Spleen (tissue), 7 donors: ENCODE results near the gene EXOC4.

Experiments
- CTCF ChIP-seq, 11 experiments: fragments of 200-600 bp in 7 of 11; fragments of 450-650 bp in 4 of 11; sonication (generic) in 4 of 11; IDR thresholded peaks in 8 of 11; conservative IDR thresholded peaks in 3 of 11; 1 replicate in 7 of 11; 2 replicates in 4 of 11; pipeline versions ENCODE4 v1.4.0 to v1.8.0; 2016 to 2021; ENCODE audit warnings: antibody characterized with exemption in 11 of 11, inconsistent platforms in 4 of 11, mild to moderate bottlenecking in 1 of 11
- POLR2A ChIP-seq, 3 donors: fragments of 450-650 bp; IDR thresholded peaks; one replicate each; pipeline ENCODE4 v1.5.1; 2017; ENCODE audit warnings: antibody characterized with exemption in 3 of 3, mild to moderate bottlenecking in 1 of 3
- donor health status: DM: no; HTN: no; CAD: no; lungs with moderate emphysema.
- donor health status: DM: no; HTN: no; CAD: no.
- donor health status: DM: no; HTN: no; CAD: no.

- TF ChIP-seq CTCF (IDR thresholded peaks at IDR 0.05 in 8 of 11, conservative IDR thresholded peaks at IDR 0.05 in 3 of 11) (no peak), POLR2A (IDR thresholded peaks at IDR 0.05) (no peak)
These were observed 12.9 kb downstream of the EXOC4 start for GRCh38 chr7:133265821-133266220.
